Left ventricle myocardium superior (tissue), 1 donor: ENCODE data around the gene MSX1. TPM values are rescaled to one million over a fixed set of nuclear protein-coding genes. Genes with fewer than 3 reads are reported as not detected.

Experiments
- ATAC-seq: fragments of 200-7000 bp; cut with Tn5 transposase; one replicate; pipeline ENCODE4 v1.9.1; 2020; ENCODE audit warnings: mild to moderate bottlenecking, moderate library complexity
- DNase-seq: peaks from one replicate; pipeline ENCODE4 v3.0.0-alpha.2; 2020
- intact Hi-C: fragments of 100-400 bp; cut with micrococcal nuclease; formaldehyde crosslinking; loops from one replicate; pipeline ENCODE4 v1.11.0; 2022
- total RNA-seq: library from RNA; stranded (reverse); fragmentation: NEBNext Ultra II Directional; extraction: Animal tissue kit (Norgen Biotek cat#: 25700); gene quantifications from one replicate; pipeline ENCODE4 v1.2.1, GENCODE V29; 2021
- donor health status: DM: no; HTN: yes; CAD: no; lungs with severe emphysema.

The MSX1 gene
- total RNA-seq, 1 donor from 2014 or later, result 4.1 TPM

DNA sequence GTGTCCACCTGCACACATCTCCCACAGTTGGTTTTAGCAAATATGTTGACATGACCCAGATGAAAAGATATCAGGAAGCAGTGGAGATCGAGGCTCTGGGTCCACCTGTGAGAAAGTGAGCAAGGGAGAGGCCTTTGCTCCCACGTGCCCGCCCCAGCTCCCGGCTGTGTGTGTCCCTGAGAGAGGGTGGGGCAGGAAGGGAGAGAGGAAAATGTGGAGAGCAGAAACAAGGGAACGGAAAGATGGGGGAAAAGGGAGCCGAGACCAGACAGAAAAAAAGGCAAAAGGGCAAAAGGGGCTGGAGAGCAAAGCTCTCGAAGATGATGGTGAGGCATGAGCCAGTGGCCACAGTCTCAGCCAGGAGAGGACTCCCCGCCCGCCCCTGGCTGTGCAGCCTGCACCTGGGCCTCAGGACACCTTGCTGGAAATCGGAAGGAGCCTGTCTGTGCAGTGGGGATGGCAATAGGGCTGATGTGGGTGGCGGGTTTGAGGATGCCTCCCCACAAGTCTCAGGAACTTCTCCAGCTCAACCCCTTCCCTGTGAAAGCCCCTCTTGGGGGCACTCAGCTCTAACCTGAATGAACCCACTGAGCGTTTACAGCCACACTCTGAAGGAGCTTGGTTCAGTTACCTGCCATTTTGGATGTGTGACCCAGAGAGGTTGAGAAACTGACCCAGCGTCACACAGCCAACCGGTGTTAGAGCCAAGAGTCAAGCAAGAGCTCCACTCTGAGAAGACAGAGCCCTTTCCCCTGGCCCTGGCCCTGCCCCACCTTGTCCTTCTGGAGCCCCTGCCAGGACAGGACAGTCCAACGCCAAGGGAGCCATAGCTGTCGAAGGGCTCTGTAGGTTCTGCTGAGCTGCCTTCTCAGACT, 20.3 kb upstream of the MSX1 start:
- DNase-seq (no peak), ATAC-seq (no peak)
- intact Hi-C loops, result no loop called here

DNA sequence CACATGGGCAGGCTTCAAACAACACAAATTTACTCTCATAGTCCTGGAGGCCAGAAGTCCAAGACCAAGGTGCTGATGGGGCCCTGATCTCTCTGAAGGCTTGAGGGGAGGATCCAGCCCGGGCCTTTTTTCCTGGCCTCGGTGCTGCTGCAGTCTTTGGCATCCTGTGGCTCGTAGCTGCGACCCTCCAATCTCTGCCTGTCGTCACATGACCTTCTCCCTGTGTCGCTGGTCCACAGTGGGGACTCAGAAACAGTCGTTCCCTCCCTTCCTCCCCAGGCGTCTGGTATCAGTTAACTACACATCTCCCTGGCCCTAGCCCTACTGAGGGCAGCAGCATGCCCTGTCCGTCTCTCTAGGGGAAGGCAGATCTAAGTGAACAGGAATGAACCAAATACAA, 19.1 kb upstream of the MSX1 start:
- ATAC-seq (no peak), DNase-seq (no peak)
- intact Hi-C loops, result no loop called here

DNA sequence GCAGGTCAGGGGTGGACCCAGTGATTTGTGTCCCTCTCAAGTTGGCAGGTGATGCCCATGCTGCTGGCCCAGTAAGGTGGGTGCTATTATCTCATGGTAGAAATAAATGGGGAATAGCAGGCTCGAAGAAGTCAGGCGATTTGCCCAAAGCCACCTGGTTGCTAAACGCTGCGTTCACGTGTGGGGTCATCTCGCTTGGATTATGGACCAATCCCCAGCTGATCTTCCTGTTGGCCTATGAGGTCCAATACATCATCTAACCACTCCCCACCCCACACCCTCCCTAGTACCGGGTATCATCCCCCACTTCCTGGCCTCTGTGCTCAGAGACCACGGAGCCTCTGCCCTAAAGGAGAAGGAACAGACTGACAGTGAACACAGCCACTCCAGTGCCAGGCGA, 18.3 kb upstream of the MSX1 start:
- ATAC-seq (no peak), DNase-seq (no peak)
- intact Hi-C loops, result no loop called here

- no peak for DNase-seq
- ATAC-seq, result no peak
- intact Hi-C loops, result no loop called here
Observed at GRCh38 chr4:4842476-4843441, 16.7 kb upstream of the MSX1 start.

DNA sequence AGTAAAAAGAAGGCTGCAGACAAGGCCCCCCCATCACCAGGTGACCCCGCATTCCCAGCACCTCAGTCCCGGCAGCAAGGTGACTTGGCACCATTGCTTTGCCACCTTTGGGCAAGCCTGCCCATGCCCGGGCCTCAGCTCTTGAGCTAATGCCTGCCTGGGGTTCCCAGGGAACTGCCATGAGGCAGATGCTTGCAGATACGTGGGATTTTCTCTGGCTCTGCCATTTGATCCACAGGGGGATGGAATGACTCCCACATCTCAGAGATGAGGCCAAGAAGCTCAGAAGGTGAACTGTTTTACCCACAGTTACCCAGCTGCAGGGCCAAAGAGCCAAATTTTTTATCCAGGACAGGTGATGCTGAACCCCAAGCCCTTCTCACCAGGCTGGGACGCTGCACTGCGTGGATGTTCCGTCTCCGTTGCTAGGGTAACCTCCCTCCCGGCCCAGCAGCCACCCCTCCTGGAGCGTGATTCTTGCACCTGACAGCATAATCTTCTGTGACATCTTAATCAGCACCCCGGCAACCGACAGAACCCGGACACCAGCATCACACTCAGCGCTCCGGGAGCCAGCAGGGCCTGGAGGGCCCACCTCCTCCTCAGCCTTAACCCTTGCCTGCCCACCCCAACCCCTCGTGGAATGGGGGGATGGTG, 15.7 kb upstream of the MSX1 start:
- intact Hi-C loops, result no loop called here
- ATAC-seq (no peak), DNase-seq (no peak)

DNA sequence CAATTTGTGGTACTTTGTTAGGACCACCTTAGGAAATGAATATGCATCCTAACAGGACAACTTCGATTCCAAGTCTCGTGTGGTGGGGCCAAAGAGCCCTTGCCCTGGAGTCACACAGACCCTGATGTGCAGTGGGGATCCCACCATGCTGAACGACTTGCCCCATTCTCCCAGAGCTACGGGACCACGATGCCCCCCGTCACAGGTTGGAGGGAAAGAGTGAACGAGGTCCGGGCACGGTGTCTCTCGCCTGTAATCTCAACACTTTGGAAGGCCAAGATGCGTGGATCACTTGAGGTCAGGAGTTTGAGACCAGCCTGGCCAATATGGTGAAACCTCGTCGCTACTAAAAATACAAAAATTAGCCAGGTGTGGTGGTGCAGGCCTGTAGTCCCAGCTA, 14.4 kb upstream of the MSX1 start:
- ATAC-seq, result no peak
- intact Hi-C loops, result no loop called here
- no peak for DNase-seq

GRCh38 chr4:4847011-4847410, 12.5 kb upstream of the MSX1 start:
- intact Hi-C loops, result no loop called here
- DNase-seq, result no peak
- no peak for ATAC-seq

DNA sequence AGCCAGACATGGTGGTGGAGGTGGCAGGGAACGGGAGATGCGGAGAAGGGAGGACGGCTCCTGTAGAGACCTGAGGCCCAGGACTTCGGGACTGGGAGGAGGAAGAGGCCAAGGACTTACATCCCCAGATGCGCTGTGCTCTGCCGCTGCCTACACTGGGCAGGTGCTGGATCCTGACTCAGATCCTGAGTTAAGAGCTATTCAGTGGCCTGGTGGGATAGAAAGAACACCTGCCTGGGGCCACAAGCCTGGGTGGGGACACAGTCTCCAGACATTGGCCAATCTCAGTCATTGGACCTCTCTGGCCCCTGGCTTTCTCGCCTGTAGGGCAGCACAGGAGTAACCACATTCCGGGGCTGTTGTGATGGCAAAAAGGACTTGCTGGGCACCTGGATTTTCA, 10.9 kb upstream of the MSX1 start:
- ATAC-seq (no peak), DNase-seq (no peak)
- intact Hi-C loops, result no loop called here

DNA sequence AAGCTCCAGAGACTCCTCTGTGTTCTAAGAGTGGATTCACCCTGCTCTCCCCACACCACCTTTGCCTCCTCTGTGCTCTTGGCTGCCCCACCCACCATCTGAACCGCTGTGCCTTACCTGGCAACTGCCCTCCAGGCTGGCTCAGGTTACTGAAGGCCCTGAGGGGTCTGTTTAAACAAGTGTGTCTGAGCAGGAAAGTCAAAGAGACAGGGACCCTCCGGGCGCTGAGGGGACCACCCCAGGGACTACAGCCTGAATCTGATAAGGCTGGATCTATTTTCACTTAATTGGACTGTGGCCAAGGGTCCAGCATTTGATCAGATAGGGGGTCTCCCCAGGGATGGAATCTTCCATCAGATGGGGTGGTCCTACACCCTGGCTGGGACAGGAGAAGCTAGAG, 10.4 kb upstream of the MSX1 start:
- ATAC-seq (no peak), DNase-seq (no peak)
- intact Hi-C loops, result no loop called here

DNA sequence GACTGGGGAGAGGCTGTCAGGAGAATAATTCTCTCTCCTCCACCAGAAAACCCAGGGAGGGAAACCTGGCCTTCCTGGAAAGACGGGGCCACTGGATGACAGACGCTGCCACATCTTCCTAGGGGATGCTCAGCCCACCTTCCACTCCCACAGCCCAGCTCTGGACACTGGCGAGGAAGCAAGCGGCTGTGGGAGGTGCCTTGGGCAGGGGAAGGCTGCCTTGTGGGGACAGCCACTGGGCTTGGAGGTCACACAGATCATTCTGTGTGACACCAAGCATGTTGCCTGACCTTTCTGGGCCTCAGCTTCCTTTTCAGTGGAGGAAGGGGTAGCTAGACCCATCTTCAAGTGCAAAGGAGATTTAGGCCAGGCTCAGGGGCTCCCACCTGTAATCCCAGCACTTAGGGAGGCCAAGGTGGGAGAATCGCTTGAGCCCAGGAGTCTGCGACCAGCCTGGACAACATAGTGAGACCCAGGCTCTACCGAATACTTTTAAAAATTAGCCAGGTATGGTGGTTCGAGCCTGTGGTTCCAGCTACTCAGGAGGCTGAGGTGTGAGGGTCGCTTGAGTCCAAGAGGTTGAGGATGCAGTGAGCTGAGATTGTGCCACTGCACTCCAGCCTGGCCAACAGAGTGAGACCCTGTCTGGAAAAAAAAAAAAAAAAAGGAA, 9.8 kb upstream of the MSX1 start:
- DNase-seq (no peak), ATAC-seq (no peak)

GRCh38 chr4:4851081-4851480, 8.4 kb upstream of the MSX1 start:
- ATAC-seq (no peak), DNase-seq (no peak)
- intact Hi-C loops, result no loop called here

More for the DNA sequence above, 9.8 kb upstream of the MSX1 start:
- intact Hi-C loops, result no loop called here

GRCh38 chr4:4851906-4852305, 7.6 kb upstream of the MSX1 start:
- no peak for ATAC-seq
- intact Hi-C loops, result no loop called here
- DNase-seq, result no peak

DNA sequence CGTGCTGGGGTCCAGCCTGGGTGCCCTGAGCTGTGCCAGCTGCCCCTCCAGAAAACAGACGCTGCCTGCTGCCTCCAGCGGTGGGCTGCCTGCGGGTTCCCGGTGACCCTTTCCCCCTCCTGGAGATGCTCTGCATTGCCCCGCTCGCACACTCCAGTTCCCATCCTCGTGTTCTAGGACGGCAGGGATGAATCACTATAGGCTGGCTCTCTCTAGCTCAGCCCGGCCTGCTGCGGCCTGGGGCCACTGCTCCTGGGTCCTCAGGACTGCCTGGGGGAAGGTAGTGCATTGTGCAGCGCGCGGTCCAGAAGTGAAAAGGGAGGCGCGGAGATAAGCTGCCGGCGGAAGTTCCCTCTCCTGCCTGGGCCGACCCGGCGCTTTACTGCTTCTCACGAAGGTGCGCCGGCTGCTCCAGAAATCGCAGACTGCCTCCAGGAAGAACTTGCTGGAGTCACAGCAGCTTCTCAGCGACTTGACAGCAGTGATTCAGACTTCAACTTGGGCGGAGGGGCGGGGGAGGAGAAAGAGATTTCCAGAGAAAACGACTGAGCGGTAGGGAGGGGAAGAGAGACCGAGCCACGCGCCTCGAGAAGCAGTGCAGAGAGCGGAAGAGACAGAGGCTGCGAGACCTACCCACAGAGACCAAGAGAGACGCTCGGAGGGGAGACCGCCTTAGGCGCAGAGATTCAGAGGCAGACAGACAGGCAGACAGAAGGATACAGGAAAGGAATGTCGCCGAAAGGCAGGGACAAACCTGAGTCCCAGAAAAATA, 6.7 kb upstream of the MSX1 start:
- intact Hi-C loops, result no loop called here
- no peak for DNase-seq
- peak; percentile 47 for ATAC-seq

- intact Hi-C loops, result no loop called here
- ATAC-seq (no peak), DNase-seq (no peak)
Observed at GRCh38 chr4:4853371-4853823, 6.1 kb upstream of the MSX1 start.

DNA sequence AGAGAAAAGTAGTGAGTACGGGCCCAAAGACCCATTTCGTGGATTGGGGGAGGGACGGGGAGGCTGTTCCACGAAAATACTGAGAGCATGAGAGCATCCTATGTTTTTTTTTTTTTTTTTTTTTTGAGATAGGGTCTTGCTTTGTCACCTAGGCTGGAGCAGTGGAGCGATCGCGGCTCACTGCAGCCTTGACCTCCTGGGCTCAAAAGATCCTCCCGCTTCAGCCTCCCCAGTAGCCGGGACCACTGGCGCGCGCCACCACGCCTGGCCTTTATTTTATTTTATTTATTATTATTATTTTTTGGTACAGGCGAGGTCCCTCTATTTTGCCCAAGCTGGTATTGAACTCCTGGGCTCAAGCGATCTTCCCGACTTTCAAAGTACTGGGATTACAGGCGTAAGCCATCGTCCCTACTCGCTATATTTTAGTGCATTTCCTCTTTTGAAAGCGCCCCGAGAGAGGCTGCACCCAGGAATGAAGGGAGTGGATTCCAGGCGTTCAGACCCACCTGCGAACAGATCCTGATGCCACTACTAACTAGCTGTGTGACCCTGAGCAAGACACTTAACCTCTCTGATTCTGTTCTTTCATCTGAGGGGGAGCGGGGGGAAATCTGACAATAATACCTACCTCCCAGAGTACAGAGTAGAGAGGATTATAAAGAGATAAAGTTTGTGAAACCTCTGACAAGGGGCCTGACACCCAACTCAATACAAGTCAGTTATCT, 5.4 kb upstream of the MSX1 start:
- DNase-seq (no peak), ATAC-seq (no peak)
- intact Hi-C loops, result no loop called here

DNA sequence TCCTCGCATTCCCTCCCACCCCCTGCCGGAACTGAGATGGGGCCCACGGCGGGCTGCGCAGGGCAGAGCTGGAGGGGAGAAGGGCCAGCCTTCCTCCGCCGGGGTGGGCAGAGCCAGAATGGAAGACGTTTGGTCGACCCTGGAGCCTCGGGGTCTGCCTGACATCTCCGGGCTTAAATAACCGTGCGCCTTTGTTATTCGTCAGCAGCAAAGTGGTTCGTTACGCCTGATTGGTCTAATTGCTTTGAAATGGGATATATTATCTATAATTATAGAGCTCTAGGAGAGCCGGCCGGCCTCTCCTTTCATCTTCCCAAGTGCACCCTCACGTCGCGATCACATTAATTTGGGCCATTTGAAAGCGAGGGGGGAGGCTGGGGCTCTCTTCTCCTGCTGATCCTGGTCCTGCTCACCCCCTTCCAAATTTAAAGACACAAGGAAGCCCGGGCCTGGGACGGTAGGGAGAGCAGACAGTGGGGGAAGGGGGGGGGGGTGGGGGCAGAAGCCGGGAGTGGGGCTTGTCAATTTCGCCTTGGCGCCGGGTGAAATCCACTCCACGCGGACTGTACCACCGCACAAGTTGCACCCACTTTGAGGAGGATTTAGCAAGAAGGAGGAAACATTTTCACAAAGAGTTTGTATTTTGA, 4.7 kb upstream of the MSX1 start:
- intact Hi-C loops, result no loop called here
- DNase-seq (no peak), ATAC-seq (no peak)

GRCh38 chr4:4855301-4856070, 4.0 kb upstream of the MSX1 start:
- intact Hi-C loops, result no loop called here
- no peak for DNase-seq
- ATAC-seq, result no peak
